NK-92 (cell line): ENCODE results near the gene FNDC3B.

ENCODE experiments used
- DNase-seq: peaks from one replicate; lab custom pipeline; 2025; ENCODE audit not compliant: unreplicated experiment; lab: John Stamatoyannopoulos, UW

Gene FNDC3B

DNA sequence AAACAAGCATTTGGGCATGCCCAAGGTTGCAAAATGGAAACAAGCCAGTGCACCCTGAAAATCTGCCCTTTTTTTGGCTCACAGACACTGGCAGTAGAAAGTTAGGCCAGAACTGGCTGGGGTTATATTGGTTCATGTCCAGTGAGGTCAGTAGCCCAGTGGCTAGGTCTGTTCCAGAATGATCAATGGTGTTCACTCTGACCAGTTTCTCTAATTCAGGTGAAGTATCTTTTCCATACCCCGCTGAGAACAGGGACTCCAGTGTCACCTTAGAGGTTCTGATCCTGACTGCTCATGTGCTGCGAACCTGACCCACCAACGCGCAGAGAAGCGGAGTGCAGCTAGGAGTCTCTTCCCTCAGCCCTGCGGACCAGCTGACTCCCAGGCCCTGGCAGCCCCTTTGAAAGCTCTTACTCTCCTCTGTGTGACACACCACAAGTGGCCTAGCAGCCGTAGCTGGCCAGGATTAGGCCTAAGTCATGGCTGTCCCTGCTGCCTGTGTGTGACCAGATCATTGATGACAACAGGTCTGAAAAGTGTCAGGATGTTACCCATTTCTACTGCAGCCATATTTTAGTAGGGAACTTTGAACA lies 285.3 kb downstream of the FNDC3B start:
- no peak for DNase-seq

DNA sequence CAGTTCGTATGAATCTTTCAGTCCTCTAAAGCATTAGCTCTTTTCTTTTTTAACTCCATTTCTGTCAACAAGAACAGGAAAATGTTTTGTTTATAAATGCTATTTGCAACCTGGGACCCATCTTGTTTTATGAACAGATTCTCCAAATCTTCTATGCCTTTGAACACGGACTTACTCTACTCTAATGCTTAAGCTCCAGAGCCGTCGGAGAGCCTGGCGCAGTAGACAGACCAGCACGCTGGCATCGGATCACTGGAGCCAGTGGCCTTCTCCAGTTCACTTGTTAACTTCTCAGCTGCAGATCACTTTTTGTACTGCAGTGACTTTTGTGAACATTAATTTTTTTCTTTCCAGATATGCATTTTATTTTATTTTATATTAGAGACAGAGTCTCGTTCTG lies 286.1 kb downstream of the FNDC3B start:
- no peak for DNase-seq

DNA sequence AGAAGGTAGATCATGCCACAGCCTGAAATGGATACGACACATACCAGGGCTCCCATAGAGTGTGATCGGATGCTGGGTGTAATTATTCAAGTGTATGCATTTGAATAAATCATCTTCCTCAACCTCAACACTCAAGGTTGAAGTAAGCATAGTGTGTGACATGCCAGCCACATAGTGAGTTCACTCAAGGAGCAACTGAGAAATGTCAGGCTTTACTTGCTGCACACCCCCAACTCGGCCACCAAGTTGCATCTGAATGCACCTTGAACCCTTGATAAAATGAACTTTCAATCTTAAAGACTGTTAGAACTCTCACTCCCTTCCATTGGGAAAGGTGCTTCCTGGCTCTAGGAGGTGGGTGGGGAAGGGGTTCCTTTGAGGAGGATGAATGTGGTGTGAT lies 287.6 kb downstream of the FNDC3B start:
- DNase-seq, result no peak

DNA sequence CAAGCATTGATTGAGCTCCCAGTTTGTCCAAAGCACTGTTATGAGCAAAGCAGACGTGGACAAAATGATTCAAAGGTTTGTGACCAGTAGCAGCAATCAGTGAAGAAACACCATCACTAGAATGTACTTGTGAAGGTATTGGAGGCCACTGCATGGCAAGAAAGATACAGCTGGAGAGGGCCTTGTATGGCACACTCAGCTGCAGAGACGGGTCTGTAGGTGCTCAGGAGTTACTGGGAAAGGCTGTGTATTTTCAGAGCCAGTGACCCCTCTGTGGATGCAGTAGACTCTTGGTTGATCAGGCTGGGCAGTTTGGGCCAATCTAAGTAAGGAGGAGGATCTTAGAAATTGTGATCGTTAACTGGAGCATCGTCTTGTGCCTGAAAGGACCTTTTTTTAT lies 288.9 kb downstream of the FNDC3B start:
- DNase-seq, result no peak

DNA sequence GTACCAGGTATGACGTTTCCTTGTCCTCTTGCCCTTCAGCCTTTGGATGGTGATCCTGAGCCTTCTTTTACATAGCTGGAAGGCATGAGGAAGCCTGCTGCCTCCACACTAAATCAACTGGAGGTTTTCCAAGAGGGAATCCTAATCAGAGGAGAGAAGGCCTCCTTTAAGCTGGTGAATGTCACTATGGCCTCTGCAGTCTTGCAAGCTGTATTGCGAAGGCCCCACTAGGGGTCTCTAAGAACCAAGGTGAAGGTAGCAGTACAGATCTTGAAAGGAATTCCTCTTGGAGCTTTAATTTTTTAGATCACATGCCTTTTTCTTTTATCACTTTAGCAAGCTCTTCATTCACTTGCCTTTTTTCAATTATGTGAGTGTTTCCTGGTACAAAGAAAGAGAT lies 289.7 kb downstream of the FNDC3B start:
- DNase-seq, result no peak

DNA sequence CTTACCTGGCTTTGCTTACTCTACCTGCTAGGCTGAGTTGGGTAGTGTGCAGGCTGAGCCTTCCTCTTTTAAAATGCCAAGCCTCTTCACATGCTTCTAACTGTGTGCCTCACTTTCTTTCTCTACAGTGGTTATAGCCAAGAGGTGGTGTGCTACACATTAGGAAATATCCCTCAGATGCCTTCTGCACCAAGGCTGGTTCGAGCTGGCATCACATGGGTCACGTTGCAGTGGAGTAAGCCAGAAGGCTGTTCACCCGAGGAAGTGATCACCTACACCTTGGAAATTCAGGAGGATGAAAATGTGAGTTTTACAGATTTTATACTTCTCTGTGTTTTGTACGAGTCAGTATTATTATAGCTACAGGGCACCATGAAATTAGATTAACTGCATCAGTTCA lies 291.0 kb downstream of the FNDC3B start:
- DNase-seq, result no peak

DNA sequence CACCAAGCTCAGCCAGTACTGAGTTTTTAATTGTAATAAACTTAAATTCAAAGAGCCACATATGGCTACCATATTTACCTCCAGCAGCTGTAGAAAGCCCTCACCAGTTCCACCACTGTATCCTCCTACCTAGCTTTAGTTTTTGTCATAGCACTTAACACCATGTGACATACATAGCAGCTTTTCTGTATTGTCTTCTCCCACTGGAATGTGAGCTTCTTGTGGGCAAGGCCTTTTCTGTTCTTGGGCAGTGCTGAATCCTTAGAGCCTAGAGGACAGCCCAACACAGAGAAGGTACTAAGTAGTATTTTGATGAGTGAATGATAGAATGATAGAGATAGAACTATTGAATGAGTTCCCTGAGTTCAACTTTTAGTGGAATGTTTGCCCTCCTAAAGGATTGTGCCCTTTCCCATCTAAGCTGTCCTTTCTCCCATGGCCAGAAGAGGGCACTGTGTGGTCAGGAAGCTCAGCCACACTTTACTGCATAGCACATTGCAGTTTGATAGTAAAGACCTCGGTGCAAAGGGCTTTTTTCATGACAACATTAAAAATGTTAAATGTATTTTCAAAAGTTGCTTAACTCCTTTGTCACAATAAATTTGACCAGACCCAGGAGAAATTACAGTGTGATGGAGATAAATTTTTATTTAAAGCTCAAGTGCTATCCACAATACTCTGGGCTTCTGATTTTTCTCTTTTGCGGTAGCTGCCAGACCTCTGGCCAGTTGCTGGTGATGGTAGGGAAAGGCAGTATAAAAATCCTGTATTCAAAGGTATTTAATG lies 293.1 kb downstream of the FNDC3B start:
- no peak for DNase-seq

DNA sequence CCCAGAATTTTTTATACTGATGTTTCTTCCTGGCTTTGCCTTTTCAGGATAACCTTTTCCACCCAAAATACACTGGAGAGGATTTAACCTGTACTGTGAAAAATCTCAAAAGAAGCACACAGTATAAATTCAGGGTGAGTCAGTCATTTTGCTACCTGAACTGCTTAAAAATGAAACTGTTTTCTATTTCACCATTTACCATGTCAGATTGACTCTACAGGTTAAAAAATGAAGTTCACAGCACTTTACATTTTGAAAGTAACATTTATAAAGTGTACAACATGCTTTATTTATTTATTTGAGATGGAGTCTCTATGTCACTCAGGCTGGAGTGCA lies 293.6 kb downstream of the FNDC3B start:
- no peak for DNase-seq

DNA sequence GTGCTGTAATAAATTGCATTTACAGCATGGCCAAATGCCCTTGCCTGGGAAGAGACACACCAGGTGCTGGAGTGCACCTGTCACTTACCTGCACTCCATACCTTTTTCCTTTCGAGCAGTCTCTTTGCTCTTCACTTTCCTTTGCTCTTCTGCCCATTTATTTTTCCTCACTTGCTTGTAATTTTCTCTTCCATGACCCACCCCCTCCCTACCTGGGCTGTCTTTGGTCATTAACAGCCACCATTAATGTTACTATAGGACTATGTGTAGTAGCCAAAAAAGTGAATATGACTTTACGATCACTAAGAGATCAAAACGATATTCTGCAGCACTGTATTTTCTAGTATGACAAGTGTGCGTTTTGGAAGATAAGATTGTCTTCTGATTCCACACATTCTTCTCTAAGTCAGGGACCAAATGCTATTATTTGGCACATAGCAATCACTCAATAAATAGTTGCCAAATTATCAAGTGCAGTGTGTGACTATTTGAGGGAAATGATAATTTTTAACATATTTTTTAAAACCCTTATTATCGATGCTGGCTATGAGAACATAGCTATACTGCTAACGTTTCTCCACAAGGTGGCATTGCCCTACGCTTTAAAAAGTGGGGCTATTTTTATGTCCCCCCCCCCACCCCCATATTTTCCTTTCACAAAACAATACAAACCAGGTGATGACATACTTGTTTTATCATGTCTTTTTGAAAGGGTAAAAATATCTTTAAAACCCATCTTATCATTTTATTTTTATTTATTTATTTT lies 294.5 kb downstream of the FNDC3B start:
- no peak for DNase-seq

DNA sequence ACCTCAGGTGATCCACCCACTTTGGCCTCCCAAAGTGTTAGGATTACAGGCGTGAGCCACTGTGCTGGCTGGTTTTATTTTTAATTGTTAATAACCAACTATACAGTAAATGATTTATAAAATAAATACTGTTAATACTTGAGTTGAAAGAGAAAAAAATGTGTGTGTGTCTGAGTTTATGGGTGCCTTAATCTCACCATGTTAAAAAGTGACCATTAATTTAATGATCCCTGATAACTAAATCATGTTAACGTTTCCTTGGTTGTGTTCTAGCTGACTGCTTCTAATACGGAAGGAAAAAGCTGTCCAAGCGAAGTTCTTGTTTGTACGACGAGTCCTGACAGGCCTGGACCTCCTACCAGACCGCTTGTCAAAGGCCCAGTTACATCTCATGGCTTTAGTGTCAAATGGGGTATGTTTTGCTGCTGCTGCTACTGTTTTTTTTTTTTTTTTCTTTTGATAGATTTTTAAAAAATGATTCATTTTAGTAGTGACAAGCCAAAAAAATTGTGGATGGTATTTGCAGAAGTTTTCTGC lies 295.4 kb downstream of the FNDC3B start:
- DNase-seq, result no peak

DNA sequence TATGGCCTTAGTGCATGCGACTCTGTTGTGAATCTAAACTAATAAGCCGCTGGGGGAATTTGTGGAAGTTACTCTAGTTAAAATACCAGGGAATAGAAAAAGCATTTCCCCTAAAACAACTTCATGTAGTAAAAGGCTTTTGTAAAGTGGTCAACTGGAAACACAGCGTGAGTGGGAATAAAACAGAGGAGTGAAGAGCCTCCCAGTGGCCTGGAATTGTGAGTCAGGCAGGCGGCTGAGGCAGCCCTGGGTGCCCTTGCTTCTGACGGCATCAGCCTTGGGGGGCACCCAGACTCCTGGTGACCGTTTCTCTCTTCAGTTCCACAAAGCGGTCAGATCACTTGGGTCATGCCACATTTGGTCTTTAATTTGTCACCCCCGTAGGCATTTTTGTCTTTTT lies 300.5 kb downstream of the FNDC3B start:
- no peak for DNase-seq

DNA sequence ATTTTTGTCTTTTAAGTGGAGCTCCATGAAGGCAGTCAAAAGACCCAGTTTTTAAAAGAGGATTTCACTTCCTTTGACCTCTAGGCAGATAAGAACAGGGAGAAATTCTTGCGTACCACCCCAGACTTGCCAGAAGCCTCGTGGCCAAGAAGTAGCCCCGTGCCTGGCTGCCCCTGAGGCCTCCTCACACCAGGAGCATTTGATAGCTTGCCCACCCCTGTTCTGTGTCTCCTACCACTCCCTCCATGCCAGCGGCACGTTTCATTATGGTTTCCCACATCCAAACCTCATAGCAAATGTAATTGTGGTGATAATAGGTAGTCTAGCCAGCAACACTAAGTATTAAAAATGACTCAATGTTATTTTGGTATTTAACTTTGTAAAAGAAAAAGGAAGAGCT lies 301.2 kb downstream of the FNDC3B start:
- no peak for DNase-seq

DNA sequence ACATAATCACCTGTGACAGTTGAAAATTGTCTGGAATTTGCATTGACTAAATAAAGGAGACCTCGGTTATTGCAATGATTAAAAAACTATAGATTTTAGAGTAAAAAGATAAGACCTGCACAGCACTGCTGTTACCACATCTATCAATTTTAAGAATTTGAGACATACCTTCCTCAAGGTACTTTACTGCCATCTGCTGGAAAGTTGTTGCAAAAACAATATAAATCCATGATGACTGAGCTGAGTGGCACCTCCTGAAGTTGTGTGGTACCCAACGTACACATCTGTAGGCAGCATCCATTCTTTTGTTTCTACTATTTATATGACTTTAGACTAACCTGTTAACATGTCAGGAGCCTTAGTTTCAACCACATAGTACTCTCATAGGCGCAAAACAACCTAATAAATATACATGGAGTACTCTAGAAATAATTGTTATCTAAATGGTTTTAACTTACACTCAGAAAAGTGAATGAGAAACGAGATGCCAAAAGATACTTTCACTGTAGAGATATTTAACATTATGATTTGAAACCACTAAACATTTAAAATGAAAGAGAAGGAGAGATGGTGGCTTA lies 302.2 kb downstream of the FNDC3B start:
- no peak for DNase-seq

DNA sequence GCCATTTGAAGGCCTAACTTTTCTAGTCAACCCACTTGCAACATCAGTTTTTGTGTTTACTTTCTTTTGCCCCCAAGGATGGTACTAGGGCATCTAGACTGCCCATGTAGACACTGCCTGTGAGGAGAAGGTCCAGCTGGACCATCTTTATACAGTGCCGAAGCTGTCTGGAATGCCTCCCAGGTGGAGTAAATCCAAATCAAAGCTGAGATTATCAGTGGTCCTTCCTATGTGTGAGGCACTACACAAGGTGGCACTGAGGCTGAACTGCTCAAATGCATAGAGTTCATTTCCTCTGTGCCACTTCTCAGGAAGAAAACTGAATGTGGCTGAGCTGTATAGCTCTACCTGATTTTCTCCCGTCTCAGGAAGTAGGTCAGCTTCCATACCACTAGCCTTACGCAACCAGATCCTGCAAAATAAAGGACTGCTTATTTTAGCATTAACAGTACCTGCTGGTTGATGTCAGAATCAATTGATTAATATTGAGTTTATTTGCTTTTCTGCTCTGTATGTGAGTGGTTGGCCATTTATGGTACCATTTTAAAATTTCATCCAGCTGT lies 302.8 kb downstream of the FNDC3B start:
- no peak for DNase-seq

DNA sequence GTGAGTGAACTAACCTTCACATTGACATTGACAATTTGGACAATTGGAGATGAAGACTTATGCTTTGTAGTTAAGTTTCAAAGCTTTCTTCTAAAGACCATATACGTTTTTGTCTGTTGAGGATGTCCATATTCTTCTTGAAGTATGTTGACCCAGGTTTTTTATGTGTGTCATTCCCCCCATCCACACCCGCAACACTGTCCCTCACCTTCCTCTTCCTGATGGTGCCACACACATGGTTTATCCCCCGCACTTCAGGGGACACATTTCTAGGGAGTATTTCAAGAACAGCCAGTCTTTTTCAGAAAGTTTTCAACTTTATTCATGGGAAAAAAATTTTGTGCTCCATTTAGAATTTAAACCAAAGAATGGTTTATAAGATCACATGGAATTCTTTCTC lies 303.7 kb downstream of the FNDC3B start:
- no peak for DNase-seq

DNA sequence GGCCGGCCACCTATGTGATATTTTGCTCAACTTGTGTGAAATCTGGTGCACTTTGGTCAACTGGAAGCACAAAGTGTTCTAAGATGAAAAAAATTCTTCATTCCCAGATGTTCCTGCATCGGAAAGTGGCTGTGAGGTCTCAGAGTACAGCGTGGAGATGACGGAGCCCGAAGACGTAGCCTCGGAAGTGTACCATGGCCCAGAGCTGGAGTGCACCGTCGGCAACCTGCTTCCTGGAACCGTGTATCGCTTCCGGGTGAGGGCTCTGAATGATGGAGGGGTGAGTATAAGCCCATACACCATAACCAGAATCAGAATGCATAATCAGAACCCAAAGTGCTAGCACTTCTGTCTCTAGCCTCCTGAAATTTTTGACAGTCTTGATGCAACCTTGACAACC lies 304.6 kb downstream of the FNDC3B start:
- no peak for DNase-seq

DNA sequence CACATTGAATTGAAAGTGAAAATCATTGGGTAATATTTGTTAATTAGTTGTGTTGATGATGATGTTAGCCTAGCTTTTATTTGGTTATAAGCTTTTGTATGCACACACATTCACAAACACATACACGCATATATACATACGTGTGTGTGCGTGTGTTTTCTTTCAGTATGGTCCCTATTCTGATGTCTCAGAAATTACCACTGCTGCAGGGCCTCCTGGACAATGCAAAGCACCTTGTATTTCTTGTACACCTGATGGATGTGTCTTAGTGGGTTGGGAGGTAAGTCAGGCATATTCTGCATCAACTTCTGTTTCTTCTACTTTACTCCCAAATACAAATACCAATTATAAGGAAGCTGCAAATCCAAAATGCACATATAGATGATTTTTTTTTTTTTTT lies 306.8 kb downstream of the FNDC3B start:
- DNase-seq, result no peak

DNA sequence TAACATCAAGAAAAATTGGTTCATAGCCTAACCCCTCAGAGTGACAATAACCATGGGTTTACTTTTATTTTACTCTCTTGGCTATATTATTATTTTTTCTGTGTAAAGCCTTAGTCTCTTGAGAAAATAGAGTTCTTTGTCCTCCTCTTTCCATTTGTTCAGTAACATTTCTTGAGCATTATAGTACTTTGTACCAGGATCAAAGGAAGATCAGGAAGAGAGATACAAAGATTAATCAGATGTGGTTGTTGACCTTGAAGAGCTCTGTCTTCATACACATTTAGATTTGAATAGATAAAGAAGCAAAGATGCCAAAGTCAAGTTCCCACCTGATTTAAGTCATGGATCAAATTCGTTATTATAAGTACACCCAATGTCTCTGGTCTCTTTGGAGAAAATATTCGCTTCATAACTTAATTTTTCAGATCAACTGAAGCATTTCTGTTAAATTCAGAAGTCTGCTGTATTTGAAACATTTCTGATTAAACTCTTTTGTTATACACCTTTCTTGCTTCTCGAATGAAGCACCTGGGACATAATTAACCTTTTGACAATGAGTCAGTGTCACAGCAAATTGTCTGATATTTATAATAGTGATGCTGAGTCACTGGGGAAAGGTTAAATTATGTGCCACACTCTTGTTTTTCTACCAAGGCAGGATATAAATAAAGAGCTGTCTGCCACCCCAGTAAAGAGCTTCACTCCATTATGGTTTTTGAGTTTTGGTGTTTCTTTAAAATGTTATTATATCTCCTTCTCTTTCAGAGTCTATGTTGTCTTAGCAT lies 308.7 kb downstream of the FNDC3B start:
- DNase-seq, result no peak

DNA sequence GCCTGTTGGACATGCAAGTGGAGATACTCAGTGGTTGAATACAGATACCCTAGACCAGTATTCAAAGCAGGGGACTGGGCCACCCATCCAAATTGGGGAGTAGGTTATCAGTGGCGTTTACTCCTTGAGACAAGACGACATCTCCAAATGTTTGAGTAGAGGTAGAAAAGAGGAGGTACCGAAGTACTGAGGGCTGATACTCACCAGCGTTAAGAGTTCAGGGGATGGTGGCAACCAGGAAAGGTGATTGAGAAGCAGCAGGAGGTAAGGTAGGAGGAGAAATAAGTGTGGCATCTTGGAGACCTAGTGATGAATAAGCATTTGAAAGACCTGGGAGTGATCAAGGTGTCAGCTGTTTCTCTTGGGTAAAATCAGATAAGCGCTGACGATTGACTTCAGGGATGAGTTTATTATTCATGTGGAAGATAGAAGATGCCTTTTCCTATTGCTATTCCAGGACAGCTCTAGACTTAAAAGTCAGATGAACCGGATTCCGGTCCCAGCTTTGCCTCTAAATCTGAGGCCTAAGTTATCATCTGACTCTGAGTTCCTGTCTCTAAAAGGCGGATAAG lies 312.6 kb downstream of the FNDC3B start:
- no peak for DNase-seq

DNA sequence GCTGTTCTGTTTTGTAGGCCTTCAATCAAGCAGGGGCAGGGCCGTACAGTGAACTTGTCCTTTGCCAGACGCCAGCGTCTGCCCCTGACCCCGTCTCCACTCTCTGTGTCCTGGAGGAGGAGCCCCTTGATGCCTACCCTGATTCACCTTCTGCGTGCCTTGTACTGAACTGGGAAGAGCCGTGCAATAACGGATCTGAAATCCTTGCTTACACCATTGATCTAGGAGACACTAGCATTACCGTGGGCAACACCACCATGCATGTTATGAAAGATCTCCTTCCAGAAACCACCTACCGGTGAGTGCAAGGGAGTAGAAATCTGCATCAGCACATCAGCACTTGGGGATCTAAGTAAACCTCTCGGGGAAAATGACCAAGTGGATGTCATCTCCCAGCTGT lies 313.4 kb downstream of the FNDC3B start:
- no peak for DNase-seq
